NT2/D1 (cell line): Measurements from ENCODE around the gene RPL10A.

ENCODE experiments used
- YY1 ChIP-seq: IDR thresholded peaks from 2 replicates; pipeline ENCODE4 v1.6.1; 2011; ENCODE audit not compliant: insufficient read length, insufficient read depth
- ZNF274 ChIP-seq: IDR thresholded peaks from 2 replicates; pipeline ENCODE4 v1.6.1; 2011; ENCODE audit warnings: mild to moderate bottlenecking, low read depth, low read length

GRCh38 chr6:35516712-35517111, 48.5 kb downstream of the RPL10A start:
- TF ChIP-seq YY1, result no peak
- TF ChIP-seq ZNF274, result no peak
